SK-N-SH treated with all-trans-retinoic acid at 6 μM for 48 hours (cell line): Measurements from ENCODE around the gene POLR3G.

Experiments used
- ATAC-seq: fragments of 200-7000 bp; cut with Tn5 transposase; 3 replicates; pipeline ENCODE4 v1.9.1; 2020; ENCODE audit warnings: mild to moderate bottlenecking, moderate library complexity
- ARNTL ChIP-seq: fragments of 450-650 bp; formaldehyde crosslinking; IDR thresholded peaks from 2 replicates; pipeline ENCODE4 v1.5.0; 2020; ENCODE audit warnings: low read depth, mild to moderate bottlenecking, moderate library complexity, borderline replicate concordance
- BACH2 ChIP-seq: fragments of 250-450 bp; sonication (Bioruptor Pico); IDR thresholded peaks from 2 replicates; pipeline ENCODE4 v1.9.0; 2021; ENCODE audit warnings: mild to moderate bottlenecking, borderline replicate concordance
- CSDC2 ChIP-seq: fragments of 250-450 bp; sonication (Bioruptor Pico); IDR thresholded peaks from 2 replicates; pipeline ENCODE4 v1.5.0; 2020; ENCODE audit warnings: mild to moderate bottlenecking, moderate library complexity
- CSRNP3 ChIP-seq: fragments of 250-450 bp; sonication (Bioruptor Pico); IDR thresholded peaks from 2 replicates; pipeline ENCODE4 v1.5.1; 2021; ENCODE audit warnings: mild to moderate bottlenecking, moderate library complexity
- ESRRG ChIP-seq: fragments of 250-450 bp; sonication (Bioruptor Pico); IDR thresholded peaks from 2 replicates; pipeline ENCODE4 v1.6.1; 2021; ENCODE audit warnings: mild to moderate bottlenecking
- GLIS3 ChIP-seq: fragments of 250-450 bp; sonication (Bioruptor Pico); IDR thresholded peaks from 2 replicates; pipeline ENCODE4 v1.5.0; 2020; ENCODE audit warnings: mild to moderate bottlenecking, moderate library complexity
- ISL1 ChIP-seq: fragments of 250-450 bp; sonication (Bioruptor Pico); IDR thresholded peaks from 2 replicates; pipeline ENCODE4 v2.1.2; 2022; ENCODE audit warnings: mild to moderate bottlenecking, moderate library complexity
- OSR1 ChIP-seq: fragments of 250-450 bp; sonication (Bioruptor Pico); IDR thresholded peaks from 2 replicates; pipeline ENCODE4 v1.8.0; 2022; ENCODE audit warnings: moderate library complexity, mild to moderate bottlenecking, inconsistent platforms
- PATZ1 ChIP-seq: fragments of 250-450 bp; sonication (Bioruptor Pico); IDR thresholded peaks from 2 replicates; pipeline ENCODE4 v1.8.0; 2020; ENCODE audit warnings: mild to moderate bottlenecking, moderate library complexity, borderline replicate concordance
- PPARA ChIP-seq: fragments of 250-450 bp; sonication (Bioruptor Pico); IDR thresholded peaks from 2 replicates; pipeline ENCODE4 v1.5.0; 2020; ENCODE audit warnings: mild to moderate bottlenecking, borderline replicate concordance
- RARB ChIP-seq: fragments of 250-450 bp; sonication (Bioruptor Pico); IDR thresholded peaks from 2 replicates; pipeline ENCODE4 v1.8.0; 2021; ENCODE audit warnings: mild to moderate bottlenecking, moderate library complexity
- SNAI2 ChIP-seq: fragments of 250-450 bp; sonication (Bioruptor Pico); IDR thresholded peaks from 2 replicates; pipeline ENCODE4 v1.5.0; 2020; ENCODE audit warnings: mild to moderate bottlenecking, moderate library complexity
- TCF4 ChIP-seq: fragments of 250-450 bp; sonication (Bioruptor Pico); IDR thresholded peaks from 2 replicates; pipeline ENCODE4 v1.8.0; 2021; ENCODE audit warnings: mild to moderate bottlenecking, moderate library complexity, borderline replicate concordance
- TOX ChIP-seq: fragments of 250-450 bp; sonication (Bioruptor Pico); IDR thresholded peaks from 2 replicates; pipeline ENCODE4 v1.8.0; 2021; ENCODE audit warnings: mild to moderate bottlenecking, moderate library complexity, borderline replicate concordance
- ZC3H10 ChIP-seq: fragments of 250-450 bp; sonication (Bioruptor Pico); IDR thresholded peaks from 2 replicates; pipeline ENCODE4 v1.5.1; 2021; ENCODE audit warnings: mild to moderate bottlenecking, moderate library complexity
- ZFP3 ChIP-seq: fragments of 250-450 bp; sonication (Bioruptor Pico); IDR thresholded peaks from 2 replicates; pipeline ENCODE4 v1.5.0; 2020; ENCODE audit warnings: mild to moderate bottlenecking, moderate library complexity
- ZFP30 ChIP-seq: fragments of 450-650 bp; formaldehyde crosslinking; IDR thresholded peaks from 2 replicates; pipeline ENCODE4 v1.5.0; 2022; ENCODE audit warnings: mild to moderate bottlenecking, moderate library complexity
- ZNF565 ChIP-seq: fragments of 450-650 bp; formaldehyde crosslinking; conservative IDR thresholded peaks from 2 replicates; pipeline ENCODE4 v1.5.0; 2020; ENCODE audit warnings: low read depth, mild to moderate bottlenecking, moderate library complexity
- ZNF70 ChIP-seq: fragments of 450-650 bp; formaldehyde crosslinking; IDR thresholded peaks from 2 replicates; pipeline ENCODE4 v1.5.0; 2020; ENCODE audit warnings: mild to moderate bottlenecking, moderate library complexity
- ZNF8 ChIP-seq: fragments of 450-650 bp; formaldehyde crosslinking; IDR thresholded peaks from 2 replicates; pipeline ENCODE4 v1.5.0; 2020; ENCODE audit warnings: mild to moderate bottlenecking, moderate library complexity
- TF ChIP-seq, protein P1 (sequence below): fragments of 250-450 bp; sonication (Bioruptor Pico); IDR thresholded peaks from 2 replicates; pipeline ENCODE4 v1.5.0; 2020; ENCODE audit warnings: mild to moderate bottlenecking, moderate library complexity
- TF ChIP-seq, protein P2 (sequence below): fragments of 250-450 bp; sonication (Bioruptor Pico); IDR thresholded peaks from 2 replicates; pipeline ENCODE4 v1.5.1; 2020; ENCODE audit warnings: low read depth, mild to moderate bottlenecking, moderate library complexity
- TF ChIP-seq, protein P3 (sequence below): fragments of 250-450 bp; sonication (Bioruptor Pico); IDR thresholded peaks from 2 replicates; pipeline ENCODE4 v1.8.0; 2021; ENCODE audit warnings: low read depth, mild to moderate bottlenecking, moderate library complexity, borderline replicate concordance

Gene POLR3G

DNA sequence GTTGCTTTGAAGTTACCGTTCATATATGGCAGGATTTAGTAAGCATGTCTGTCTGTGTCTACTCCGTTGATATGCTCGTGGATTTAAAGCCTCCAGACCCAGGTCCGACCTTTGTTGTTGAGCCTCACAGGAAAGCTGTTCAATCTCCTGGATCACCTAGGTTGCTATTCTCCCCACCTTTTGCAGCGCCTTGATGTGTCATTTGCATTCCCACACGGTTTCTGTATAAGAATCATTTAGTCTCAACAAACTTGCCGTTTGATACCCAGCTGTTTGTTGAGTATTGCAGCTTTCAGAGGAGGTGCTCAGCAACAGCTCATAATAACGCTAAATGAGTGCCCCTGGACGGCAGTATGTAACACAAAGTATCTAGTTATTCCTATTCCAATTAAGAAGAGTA lies 82.7 kb downstream of the POLR3G start:
- TF ChIP-seq ZFP3 (CRISPR knock-in tag) (no peak), PPARA (CRISPR knock-in tag) (no peak), ARNTL (no peak), ZFP30 (CRISPR knock-in tag) (no peak), RARB (CRISPR knock-in tag) (no peak), CSRNP3 (no peak), ZNF8 (no peak), ZNF565 (no peak), CSDC2 (CRISPR knock-in tag) (no peak), ISL1 (CRISPR knock-in tag) (no peak), ZC3H10 (CRISPR knock-in tag) (no peak), GLIS3 (no peak), SNAI2 (CRISPR knock-in tag) (no peak), BACH2 (CRISPR knock-in tag) (no peak)
- TF ChIP-seq, protein P1, sequence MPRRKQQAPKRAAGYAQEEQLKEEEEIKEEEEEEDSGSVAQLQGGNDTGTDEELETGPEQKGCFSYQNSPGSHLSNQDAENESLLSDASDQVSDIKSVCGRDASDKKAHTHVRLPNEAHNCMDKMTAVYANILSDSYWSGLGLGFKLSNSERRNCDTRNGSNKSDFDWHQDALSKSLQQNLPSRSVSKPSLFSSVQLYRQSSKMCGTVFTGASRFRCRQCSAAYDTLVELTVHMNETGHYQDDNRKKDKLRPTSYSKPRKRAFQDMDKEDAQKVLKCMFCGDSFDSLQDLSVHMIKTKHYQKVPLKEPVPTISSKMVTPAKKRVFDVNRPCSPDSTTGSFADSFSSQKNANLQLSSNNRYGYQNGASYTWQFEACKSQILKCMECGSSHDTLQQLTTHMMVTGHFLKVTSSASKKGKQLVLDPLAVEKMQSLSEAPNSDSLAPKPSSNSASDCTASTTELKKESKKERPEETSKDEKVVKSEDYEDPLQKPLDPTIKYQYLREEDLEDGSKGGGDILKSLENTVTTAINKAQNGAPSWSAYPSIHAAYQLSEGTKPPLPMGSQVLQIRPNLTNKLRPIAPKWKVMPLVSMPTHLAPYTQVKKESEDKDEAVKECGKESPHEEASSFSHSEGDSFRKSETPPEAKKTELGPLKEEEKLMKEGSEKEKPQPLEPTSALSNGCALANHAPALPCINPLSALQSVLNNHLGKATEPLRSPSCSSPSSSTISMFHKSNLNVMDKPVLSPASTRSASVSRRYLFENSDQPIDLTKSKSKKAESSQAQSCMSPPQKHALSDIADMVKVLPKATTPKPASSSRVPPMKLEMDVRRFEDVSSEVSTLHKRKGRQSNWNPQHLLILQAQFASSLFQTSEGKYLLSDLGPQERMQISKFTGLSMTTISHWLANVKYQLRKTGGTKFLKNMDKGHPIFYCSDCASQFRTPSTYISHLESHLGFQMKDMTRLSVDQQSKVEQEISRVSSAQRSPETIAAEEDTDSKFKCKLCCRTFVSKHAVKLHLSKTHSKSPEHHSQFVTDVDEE (CRISPR knock-in tag) = no peak
- TF ChIP-seq, protein P2, sequence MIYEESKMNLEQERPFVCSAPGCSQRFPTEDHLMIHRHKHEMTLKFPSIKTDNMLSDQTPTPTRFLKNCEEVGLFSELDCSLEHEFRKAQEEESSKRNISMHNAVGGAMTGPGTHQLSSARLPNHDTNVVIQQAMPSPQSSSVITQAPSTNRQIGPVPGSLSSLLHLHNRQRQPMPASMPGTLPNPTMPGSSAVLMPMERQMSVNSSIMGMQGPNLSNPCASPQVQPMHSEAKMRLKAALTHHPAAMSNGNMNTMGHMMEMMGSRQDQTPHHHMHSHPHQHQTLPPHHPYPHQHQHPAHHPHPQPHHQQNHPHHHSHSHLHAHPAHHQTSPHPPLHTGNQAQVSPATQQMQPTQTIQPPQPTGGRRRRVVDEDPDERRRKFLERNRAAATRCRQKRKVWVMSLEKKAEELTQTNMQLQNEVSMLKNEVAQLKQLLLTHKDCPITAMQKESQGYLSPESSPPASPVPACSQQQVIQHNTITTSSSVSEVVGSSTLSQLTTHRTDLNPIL (CRISPR knock-in tag) = no peak

GRCh38 chr5:90557871-90558270 lies 83.2 kb downstream of the POLR3G start:
- ATAC-seq = no peak
- TF ChIP-seq PATZ1 (CRISPR knock-in tag) (no peak), PPARA (CRISPR knock-in tag) (no peak), ZFP3 (CRISPR knock-in tag) (no peak), ZC3H10 (CRISPR knock-in tag) (no peak), TOX (no peak), GLIS3 (no peak), CSRNP3 (no peak), ZNF8 (no peak), ARNTL (no peak), ZNF70 (CRISPR knock-in tag) (no peak), ZFP30 (CRISPR knock-in tag) (no peak), ZNF565 (no peak), BACH2 (CRISPR knock-in tag) (no peak), TCF4 (no peak), ESRRG (CRISPR knock-in tag) (no peak), CSDC2 (CRISPR knock-in tag) (no peak), OSR1 (CRISPR knock-in tag) (no peak)
- TF ChIP-seq, protein P1 (CRISPR knock-in tag) = no peak
- TF ChIP-seq, protein P3, sequence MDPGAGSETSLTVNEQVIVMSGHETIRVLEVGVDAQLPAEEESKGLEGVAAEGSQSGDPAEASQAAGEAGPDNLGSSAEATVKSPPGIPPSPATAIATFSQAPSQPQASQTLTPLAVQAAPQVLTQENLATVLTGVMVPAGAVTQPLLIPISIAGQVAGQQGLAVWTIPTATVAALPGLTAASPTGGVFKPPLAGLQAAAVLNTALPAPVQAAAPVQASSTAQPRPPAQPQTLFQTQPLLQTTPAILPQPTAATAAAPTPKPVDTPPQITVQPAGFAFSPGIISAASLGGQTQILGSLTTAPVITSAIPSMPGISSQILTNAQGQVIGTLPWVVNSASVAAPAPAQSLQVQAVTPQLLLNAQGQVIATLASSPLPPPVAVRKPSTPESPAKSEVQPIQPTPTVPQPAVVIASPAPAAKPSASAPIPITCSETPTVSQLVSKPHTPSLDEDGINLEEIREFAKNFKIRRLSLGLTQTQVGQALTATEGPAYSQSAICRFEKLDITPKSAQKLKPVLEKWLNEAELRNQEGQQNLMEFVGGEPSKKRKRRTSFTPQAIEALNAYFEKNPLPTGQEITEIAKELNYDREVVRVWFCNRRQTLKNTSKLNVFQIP (CRISPR knock-in tag) = no peak
- TF ChIP-seq, protein P2 (CRISPR knock-in tag) = no peak

More for the DNA sequence above, 82.7 kb downstream of the POLR3G start:
- no peak for ATAC-seq
